HPDE6-E6E7 (cell line): Measurements from ENCODE around the gene ROR2.

Experiments
- DNase-seq: peaks from one replicate; pipeline ENCODE4 v3.0.0; 2011; ENCODE audit warnings: missing footprints; ENCODE audit errors: extremely low spot score

Gene ROR2

GRCh38 chr9:91680106-91680505 lies 269.9 kb downstream of the ROR2 start:
- DNase-seq = no peak

GRCh38 chr9:91678807-91679580 lies 271.0 kb downstream of the ROR2 start:
- DNase-seq = no peak

- DNase-seq = no peak
Measured at GRCh38 chr9:91677822-91678436, 272.1 kb downstream of the ROR2 start.

- DNase-seq = no peak
Measured at GRCh38 chr9:91677331-91677730, 272.7 kb downstream of the ROR2 start.

- DNase-seq = no peak
Measured at GRCh38 chr9:91676046-91676445, 274.0 kb downstream of the ROR2 start.

- no peak for DNase-seq
Measured at GRCh38 chr9:91664663-91665062, 285.4 kb downstream of the ROR2 start.

- no peak for DNase-seq
Measured at GRCh38 chr9:91663858-91664257, 286.2 kb downstream of the ROR2 start.

GRCh38 chr9:91661451-91661850 lies 288.6 kb downstream of the ROR2 start:
- DNase-seq = no peak

- no peak for DNase-seq
Measured at GRCh38 chr9:91660521-91660920, 289.5 kb downstream of the ROR2 start.

GRCh38 chr9:91659529-91660495 lies 290.2 kb downstream of the ROR2 start:
- DNase-seq = peak; percentile 72

GRCh38 chr9:91658513-91659105 lies 291.4 kb downstream of the ROR2 start:
- no peak for DNase-seq

- DNase-seq = no peak
Measured at GRCh38 chr9:91657501-91657900, 292.5 kb downstream of the ROR2 start.

- no peak for DNase-seq
Measured at GRCh38 chr9:91655658-91656057, 294.4 kb downstream of the ROR2 start.

GRCh38 chr9:91655215-91655614 lies 294.8 kb downstream of the ROR2 start:
- no peak for DNase-seq

GRCh38 chr9:91654527-91654926 lies 295.5 kb downstream of the ROR2 start:
- DNase-seq = no peak

GRCh38 chr9:91647371-91647770 lies 302.7 kb downstream of the ROR2 start:
- DNase-seq = no peak

- no peak for DNase-seq
Measured at GRCh38 chr9:91646702-91647101, 303.3 kb downstream of the ROR2 start.

GRCh38 chr9:91644433-91644832 lies 305.6 kb downstream of the ROR2 start:
- no peak for DNase-seq

- DNase-seq = no peak
Measured at GRCh38 chr9:91643481-91644077, 306.4 kb downstream of the ROR2 start.

GRCh38 chr9:91642771-91643170 lies 307.3 kb downstream of the ROR2 start:
- DNase-seq = no peak

GRCh38 chr9:91640428-91640827 lies 309.6 kb downstream of the ROR2 start:
- no peak for DNase-seq

GRCh38 chr9:91639054-91639453 lies 311.0 kb downstream of the ROR2 start:
- DNase-seq = no peak
